KOPT-K1 (cell line): ENCODE data around the gene ABCG5.

Experiments used
- H3K27ac ChIP-seq: fragments of 200-600 bp; sonication (generic); 2 replicates; pipeline ENCODE4 v1.5.1; 2016; ENCODE audit warnings: antibody characterized with exemption, mild to moderate bottlenecking, low read depth, low read length; ENCODE audit not compliant: poor library complexity, severe bottlenecking
- H3K36me3 ChIP-seq: fragments of 200-600 bp; sonication (generic); 2 replicates; pipeline ENCODE4 v1.5.1; 2017; ENCODE audit warnings: antibody characterized with exemption, mild to moderate bottlenecking, low read length, moderate library complexity; ENCODE audit not compliant: insufficient read depth
- H3K9me3 ChIP-seq: fragments of 200-600 bp; sonication (generic); 2 replicates; pipeline ENCODE4 v1.5.1; 2017; ENCODE audit warnings: antibody characterized with exemption, low read length, mild to moderate bottlenecking; ENCODE audit not compliant: insufficient read depth, poor library complexity, severe bottlenecking

ABCG5 gene

DNA sequence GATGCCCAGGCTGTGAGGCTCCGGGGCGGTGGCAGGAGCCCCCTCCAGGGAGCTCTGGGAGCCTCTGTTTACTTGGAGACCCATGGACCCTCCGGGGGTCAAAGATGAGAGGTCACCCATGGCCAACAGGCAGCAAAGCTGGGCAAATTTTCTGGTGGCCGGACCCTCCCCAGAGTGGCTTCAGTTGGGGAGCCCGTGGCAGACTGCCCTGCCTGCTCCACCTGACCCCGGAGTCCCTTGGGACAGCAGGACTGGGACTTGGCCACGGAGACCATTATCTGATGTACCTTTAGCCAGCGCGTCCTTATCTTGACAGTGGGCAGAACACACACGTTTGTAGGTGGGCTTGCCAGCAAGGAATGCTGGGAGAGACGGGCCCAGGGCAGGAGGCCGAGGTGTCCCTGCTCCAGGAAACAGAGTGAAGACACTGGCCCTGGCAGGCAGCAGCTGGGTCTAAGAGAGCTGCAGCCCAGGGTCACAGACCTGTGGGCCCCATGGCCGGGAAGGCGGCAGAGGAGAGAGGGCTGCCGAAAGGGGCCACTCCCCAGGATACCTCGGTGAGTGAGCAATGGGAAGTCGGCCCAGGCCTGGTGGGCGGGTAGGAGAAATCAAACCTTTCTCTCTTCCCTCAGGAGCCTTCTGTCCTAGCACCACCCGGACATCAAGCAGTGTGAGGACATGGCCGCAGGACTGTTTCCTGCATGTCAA lies at the start of gene ABCG5, which contains the start of gene ABCG8:
ABCG5 (minus strand) TSS at position 280 of the 708 bp plus-strand sequence; CDS start at position 120, 160 bp downstream.
ABCG8 (plus strand) TSS at position 412 of the 708 bp plus-strand sequence; CDS start at position 495, 83 bp downstream.
- no peaks in the 10 kb centered on the region for H3K9me3 ChIP-seq
- no peaks in the 10 kb centered on the region for H3K36me3 ChIP-seq
- H3K27ac ChIP-seq = no peak within 1 kb of the TSS

DNA sequence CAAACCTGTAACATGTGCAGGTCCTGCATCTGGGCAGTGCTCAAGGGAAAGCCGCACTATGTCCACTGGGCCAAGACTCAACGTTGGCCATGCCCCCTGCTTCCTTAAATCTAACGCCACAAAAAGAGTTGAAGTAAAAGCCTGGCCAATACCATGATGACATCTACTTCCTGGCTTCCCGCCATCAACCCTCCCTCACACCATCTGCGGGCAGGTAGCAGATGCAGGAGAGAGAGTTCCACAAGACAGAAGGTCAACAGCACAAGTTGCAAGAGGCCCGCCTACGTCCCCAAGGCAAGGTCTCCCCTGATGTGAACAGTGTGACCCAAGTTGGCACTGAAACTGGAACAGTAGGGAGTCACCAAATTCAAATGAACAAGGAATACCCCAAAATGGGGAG lies 48.5 kb upstream of the ABCG5 start:
- peaks cover 77% of the 10 kb centered on the region for H3K36me3 ChIP-seq
- no peaks in the 10 kb centered on the region for H3K9me3 ChIP-seq
- H3K27ac ChIP-seq = no peak overlapping the region

DNA sequence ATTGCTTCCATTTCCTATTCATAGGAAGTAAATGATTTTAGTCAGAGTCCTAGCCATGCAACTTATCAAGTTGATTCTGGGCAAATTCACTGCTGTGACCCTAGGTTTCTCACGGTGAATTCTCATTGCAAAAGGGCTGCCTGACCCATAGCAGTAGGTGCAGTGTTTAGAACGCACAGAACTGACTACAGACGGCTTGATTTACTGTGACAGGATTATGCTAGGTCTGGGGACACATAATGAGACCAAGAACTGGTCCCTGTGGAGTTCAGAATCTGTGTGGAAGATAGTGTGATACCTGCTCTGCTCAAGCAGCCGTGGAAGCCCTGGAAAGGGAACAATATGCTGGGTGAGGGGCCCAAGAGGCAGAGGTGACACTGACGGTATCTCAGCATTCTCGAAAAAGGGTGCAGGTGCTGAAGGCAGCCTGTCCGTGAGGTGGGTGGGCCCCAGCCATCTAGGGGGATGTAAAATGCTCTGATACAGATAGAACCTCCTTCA lies 46.5 kb upstream of the ABCG5 start:
- Histone ChIP-seq H3K9me3 (no peaks in the 10 kb centered on the region), H3K27ac (no peak overlapping the region), H3K36me3 (peaks cover 57% of the 10 kb centered on the region)

DNA sequence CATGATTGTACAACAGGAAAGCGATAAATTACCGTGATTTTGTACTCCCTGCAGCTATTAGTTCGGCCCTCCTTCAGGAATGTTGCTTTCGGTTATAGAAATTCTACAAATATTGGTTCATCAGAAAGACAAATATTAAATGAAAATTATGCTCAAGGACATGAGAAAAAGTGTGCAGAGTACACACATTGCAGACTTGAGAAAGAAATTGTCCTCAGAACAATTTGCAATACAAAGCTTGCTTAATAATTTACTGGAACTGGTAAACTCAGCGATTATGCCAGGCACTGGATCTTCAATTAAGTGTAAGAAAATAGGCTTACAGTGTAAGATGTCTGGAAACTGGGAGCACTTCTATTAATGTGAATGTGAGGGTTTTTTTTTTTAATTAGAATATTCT lies 46.0 kb upstream of the ABCG5 start:
- Histone ChIP-seq H3K36me3 (peaks cover 52% of the 10 kb centered on the region), H3K9me3 (no peaks in the 10 kb centered on the region), H3K27ac (no peak overlapping the region)

DNA sequence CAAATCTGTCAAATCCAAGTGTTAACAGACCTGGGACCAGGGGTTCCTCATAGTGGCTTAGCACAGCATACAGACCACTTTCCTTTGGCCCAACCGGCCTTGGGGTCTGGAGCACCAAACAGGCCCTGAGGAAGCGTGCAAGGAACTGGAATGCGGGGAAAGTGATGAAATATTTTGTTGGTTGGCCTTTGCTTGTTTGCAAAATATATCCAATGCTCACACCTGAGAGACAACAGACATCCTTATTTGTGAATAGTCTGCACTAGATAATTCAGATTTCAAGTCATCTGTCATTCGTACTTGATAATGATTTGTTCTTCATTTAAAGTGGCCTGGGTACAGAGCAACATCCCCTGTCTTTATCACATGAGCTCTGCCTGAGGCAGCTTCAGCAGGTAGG lies 43.7 kb upstream of the ABCG5 start:
- Histone ChIP-seq H3K36me3 (peaks cover 29% of the 10 kb centered on the region), H3K9me3 (no peaks in the 10 kb centered on the region), H3K27ac (no peak overlapping the region)

DNA sequence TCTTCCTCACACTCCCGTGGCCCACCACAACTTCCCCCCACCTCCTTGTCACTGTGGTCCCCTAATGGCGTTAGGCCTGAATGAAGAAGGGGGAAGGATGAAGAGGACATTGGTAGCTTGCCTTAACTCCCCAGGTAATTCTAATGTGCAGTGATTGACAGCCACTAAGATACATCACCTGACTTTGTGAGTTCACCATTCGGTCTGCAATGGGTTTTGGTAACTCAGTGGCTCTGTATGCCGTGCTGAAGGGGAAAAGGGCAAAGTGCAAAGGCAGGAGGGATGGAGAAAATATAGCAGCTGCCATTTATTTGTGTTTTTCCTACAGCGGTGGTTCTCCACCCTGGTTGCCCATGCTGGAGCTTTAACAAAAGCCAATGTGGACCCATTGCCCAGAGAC lies 42.3 kb upstream of the ABCG5 start:
- no peak overlapping the region for H3K27ac ChIP-seq
- peaks cover 16% of the 10 kb centered on the region for H3K36me3 ChIP-seq
- H3K9me3 ChIP-seq = no peaks in the 10 kb centered on the region

DNA sequence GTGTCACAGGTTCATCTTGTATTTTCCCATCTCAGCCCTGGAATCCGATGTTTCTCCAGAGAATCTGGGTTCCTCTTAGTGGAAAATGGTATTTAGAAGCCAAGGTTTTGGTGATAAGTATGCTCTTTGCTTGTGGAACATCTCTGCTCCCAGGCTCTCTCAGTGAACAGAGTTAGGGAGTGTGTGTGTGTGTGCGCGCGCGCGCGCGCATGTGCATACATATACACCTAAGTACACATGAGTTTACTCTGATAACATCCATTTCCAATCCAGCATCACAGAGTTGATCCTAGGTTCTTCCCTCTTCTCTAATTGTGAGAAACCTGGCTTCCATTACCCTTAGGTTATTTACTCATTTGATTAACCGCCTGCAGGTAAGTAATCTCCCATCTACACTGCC lies 41.8 kb upstream of the ABCG5 start:
- Histone ChIP-seq H3K36me3 (peaks cover 11% of the 10 kb centered on the region), H3K27ac (no peak overlapping the region), H3K9me3 (no peaks in the 10 kb centered on the region)

DNA sequence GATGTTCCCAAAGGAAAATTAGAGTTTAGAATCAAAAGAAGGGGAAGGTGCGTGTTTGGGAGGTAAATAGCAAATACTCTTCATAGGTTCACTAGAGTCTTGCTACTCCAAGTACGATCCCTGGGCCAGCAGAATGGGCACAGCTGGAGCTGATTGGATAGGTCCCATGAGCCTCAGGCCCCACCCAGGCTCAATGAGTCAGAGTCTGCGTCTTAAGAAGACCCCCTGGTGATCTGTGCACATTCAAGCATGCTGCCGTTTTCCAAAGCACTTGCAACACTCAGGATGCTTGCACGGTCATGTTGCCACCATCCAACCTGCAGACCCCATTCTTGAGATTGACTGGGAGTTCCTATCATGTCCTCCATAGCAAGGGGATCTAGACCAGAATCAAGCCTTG lies 40.6 kb upstream of the ABCG5 start:
- H3K36me3 ChIP-seq = no peaks in the 10 kb centered on the region
- H3K27ac ChIP-seq = no peak overlapping the region
- no peaks in the 10 kb centered on the region for H3K9me3 ChIP-seq

DNA sequence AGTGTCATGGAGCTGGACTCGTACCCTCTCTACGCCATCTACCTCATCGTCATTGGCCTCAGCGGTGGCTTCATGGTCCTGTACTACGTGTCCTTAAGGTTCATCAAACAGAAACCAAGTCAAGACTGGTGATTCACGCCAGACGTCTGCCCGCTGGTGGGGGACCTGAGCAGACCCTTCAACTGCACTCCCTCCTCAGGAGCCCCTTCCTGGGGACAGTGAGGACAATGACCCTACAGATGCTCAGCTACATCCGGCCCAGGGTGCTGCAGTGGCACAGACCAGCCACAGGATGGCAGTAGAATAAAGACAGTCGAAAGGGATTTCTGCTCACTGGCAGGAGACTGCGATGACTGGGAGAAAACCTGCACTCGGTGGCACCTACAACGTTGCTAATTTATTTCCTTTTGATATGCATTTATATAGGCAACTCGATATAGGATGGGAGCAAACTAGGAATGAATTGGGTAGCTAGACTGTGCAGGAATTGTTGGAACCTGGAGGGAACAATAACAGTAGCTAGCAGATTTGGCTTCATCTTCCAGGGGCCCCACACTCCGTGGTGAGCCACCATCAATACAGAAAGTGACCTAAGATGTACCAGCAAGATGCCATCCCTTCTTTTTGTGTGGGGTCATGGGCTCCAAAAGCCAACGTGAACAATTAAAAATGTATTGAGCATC lies 39.3 kb upstream of the ABCG5 start:
- Histone ChIP-seq H3K9me3 (no peaks in the 10 kb centered on the region), H3K27ac (no peak overlapping the region), H3K36me3 (no peaks in the 10 kb centered on the region)

DNA sequence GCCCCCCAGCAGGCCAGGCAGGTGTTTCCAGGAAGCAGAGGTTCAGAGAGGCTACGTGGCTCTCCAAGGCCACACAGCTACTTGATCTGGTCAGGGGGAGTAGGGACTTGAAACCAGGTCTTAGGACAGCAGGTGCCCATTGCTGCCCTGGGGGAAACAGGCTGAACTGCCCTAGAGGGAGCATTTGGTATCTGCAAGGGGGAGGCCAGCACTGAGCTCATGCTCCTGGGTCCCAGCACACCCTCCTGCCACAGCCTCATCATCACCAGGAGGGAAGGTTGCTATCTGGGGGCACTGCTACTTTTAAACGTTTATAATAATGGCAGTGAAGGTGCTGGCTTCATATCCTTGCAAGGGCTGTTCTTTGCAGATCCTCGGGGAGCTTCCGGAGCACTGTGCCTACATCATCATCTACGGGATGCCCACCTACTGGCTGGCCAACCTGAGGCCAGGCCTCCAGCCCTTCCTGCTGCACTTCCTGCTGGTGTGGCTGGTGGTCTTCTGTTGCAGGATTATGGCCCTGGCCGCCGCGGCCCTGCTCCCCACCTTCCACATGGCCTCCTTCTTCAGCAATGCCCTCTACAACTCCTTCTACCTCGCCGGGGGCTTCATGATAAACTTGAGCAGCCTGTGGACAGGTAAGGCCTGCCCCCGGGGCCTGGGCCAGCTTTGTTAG lies 36.3 kb upstream of the ABCG5 start:
- Histone ChIP-seq H3K27ac (no peak overlapping the region), H3K36me3 (no peaks in the 10 kb centered on the region), H3K9me3 (no peaks in the 10 kb centered on the region)

DNA sequence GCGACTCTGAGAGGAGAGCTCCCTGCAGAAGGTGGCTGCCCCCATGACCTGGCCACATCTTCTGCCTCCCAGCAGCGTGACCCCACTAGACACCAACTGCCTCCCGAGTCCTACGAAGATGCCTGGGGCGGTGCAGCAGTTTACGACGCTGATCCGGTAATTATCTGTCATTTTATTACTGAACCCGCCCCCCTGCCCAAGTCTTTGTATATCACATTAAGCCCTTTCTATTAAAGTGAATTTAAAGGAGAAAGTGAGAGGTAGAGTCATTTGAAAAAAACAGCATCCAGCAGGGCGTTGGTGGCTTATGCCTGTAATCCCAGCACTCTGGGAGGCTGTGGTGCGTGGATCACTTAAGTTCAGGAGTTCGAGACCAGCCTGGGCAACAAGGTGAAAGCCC lies 33.5 kb upstream of the ABCG5 start:
- Histone ChIP-seq H3K27ac (no peak overlapping the region), H3K9me3 (no peaks in the 10 kb centered on the region), H3K36me3 (no peaks in the 10 kb centered on the region)

DNA sequence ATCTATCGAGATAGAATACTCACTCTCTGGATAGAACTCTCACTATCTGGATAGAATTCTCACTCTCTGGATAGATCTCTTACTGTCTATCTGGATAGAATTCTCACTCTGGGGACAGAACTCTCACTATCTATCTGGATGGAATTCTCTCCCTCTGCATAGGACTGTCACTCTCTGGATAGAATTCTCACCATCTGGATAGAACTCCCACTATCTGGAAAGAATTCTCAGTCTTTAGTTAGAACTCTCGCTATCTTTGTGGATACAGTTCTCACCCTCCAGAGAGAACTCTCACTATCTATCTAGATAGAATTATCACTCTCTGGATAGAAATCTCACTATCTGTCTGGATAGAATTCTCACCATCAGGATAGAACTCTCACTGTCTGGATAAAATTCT lies 16.7 kb upstream of the ABCG5 start:
- no peaks in the 10 kb centered on the region for H3K9me3 ChIP-seq
- H3K27ac ChIP-seq = no peak overlapping the region
- no peaks in the 10 kb centered on the region for H3K36me3 ChIP-seq

DNA sequence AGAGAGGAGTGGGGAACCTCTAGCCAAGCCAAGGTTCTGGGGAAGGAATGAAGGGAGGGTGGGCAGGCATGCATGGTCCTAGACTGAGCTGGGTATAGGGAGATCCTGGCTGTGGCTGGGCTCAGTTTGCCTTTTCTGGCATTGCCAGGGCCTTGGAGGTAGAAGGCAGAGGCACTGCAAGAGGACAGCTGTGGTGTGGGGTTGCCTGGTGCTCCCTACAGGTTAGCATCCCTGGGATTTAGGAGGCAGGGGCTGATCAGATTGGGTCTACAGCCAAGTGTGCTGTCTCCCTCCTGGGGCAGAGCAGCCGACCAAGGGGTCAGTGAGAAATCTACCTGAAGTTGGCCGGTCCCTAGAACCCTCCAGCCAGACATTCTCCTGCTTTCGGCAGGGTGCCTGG lies 16.0 kb upstream of the ABCG5 start:
- Histone ChIP-seq H3K36me3 (no peaks in the 10 kb centered on the region), H3K27ac (no peak overlapping the region), H3K9me3 (no peaks in the 10 kb centered on the region)

DNA sequence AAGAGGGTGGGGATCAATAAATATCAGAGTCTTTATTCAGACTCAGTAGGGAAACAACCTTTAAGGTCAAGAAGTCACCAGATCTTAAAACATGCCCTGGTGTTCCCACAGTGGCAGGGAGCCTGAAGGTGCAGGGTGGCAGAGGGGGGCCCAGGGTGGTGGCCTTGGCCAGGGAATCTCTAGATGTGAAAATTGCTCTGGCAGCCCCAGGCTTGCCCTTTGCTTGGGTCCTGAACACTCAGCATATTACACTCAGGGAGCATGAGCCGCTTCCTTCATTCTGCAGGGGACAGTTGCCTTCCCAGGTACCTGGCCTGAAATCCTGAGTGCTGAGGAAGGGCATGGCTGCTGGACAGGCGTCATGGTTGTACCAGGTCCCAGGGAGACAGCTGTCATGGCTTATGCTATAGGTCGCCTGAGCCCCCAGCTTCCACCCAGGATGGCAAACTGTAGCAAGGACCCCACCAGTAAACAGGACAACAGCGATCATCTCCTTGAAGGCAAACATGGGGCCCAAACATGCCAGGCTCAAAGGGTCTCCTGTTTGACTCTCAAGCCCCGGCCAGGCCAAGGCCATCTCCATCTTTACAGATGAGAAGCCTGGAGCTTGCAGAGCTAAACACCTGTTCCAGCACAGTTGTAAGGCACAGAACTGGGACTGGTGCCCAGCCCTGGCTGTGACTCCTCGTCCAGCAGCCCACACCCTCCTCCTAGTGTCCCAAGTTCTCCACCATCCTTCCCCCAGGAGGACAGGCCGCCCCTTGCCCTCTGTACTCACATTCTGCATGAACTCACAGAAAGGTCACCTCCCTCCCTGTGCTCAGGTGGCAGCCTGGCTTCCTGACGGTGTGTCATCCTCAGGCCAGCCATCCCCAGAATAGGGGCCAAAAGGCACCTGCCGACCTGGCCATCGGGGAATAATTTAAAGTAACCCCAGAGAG lies 14.8 kb upstream of the ABCG5 start:
- H3K9me3 ChIP-seq = no peaks in the 10 kb centered on the region
- no peaks in the 10 kb centered on the region for H3K36me3 ChIP-seq
- no peak overlapping the region for H3K27ac ChIP-seq
